AG20443 (cell line): ENCODE measurements around the gene STRN4.
"Not testable (repeated sequence)": the region's sequence is repeated elsewhere in the genome, so short reads cannot be mapped to it uniquely, and the experiment has no call there.

ENCODE experiments used
- DNase-seq: peaks from one replicate; pipeline ENCODE4 v3.0.0; 2012; ENCODE audit warnings: low spot score, mixed read lengths

Gene STRN4

GRCh38 chr19:46773018-46773399 is 26.8 kb upstream of the STRN4 start:
- no peak for DNase-seq

- DNase-seq, result no peak
These were observed 26.1 kb upstream of the STRN4 start for GRCh38 chr19:46772170-46773017.

- DNase-seq, result not testable (repeated sequence)
These were observed 22.5 kb upstream of the STRN4 start for GRCh38 chr19:46768746-46769145.

- no peak for DNase-seq
These were observed 20.5 kb upstream of the STRN4 start for GRCh38 chr19:46766569-46767317.

GRCh38 chr19:46764817-46765291 is 18.6 kb upstream of the STRN4 start:
- DNase-seq, result no peak

- no peak for DNase-seq
These were observed 16.1 kb upstream of the STRN4 start for GRCh38 chr19:46762245-46762890.

- no peak for DNase-seq
These were observed 15.2 kb upstream of the STRN4 start for GRCh38 chr19:46761418-46761831.

GRCh38 chr19:46760897-46761296 is 14.6 kb upstream of the STRN4 start:
- DNase-seq, result not testable (repeated sequence)

GRCh38 chr19:46760363-46760762 is 14.1 kb upstream of the STRN4 start:
- no peak for DNase-seq

DNA sequence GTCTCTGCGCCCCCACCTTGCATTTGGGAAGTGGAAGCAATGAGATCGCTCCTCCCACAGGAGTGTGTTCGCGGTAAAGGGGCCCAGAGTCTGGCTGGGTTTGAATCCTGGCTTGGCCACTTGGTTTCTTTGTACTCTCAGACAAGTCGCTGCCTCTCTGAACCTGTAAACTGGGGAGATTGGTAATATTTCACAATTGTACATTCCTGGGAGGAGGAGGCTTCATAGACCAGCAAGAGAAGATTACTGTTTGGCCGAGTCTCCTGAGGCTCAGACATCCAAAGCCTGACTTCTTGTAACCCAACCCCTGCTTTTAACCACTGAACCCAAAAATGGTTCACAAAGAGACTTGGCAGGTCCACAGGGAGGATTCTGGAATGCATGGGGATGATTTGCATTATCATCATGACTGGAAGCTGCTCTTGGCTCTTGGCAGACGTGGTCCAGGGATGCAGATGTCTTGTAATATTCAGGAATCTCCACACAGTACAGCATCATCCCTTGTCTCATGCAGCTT is 13.6 kb upstream of the STRN4 start:
- peak; percentile 93 for DNase-seq

DNA sequence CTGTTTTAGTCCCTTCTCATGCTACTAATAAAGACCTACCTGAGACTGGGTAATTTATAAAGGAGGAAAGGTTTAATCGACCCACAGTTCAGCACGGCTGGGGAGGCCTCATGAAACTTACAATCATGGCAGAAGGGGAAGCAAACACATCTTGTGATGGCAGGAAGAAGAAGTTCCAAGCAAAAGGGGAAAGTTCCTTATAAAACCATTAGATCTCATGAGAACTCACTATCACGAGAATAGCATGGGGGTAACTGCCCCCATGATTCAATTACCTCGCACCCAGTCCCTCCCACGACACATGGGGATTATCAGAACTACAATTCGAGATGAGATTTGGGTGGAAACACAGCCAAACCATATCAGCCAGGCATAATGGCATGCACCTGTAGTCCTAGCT is 13.0 kb upstream of the STRN4 start:
- no peak for DNase-seq

- no peak for DNase-seq
These were observed 10.3 kb upstream of the STRN4 start for GRCh38 chr19:46756544-46756888.

DNA sequence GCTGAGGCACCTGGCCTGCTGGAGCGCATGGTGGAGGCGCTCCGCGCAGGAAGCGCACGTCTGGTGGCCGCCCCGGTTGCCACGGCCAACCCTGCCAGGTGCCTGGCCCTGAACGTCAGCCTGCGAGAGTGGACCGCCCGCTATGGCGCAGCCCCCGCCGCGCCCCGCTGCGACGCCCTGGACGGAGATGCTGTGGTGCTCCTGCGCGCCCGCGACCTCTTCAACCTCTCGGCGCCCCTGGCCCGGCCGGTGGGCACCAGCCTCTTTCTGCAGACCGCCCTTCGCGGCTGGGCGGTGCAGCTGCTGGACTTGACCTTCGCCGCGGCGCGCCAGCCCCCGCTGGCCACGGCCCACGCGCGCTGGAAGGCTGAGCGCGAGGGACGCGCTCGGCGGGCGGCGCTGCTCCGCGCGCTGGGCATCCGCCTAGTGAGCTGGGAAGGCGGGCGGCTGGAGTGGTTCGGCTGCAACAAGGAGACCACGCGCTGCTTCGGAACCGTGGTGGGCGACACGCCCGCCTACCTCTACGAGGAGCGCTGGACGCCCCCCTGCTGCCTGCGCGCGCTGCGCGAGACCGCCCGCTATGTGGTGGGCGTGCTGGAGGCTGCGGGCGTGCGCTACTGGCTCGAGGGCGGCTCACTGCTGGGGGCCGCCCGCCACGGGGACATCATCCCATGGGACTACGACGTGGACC is 9.7 kb upstream of the STRN4 start:
- DNase-seq, result no peak

GRCh38 chr19:46755077-46755852 is 9.0 kb upstream of the STRN4 start:
- DNase-seq, result peak; percentile 36

- DNase-seq, result peak; percentile 56
These were observed 7.3 kb upstream of the STRN4 start for GRCh38 chr19:46753420-46754155.

DNA sequence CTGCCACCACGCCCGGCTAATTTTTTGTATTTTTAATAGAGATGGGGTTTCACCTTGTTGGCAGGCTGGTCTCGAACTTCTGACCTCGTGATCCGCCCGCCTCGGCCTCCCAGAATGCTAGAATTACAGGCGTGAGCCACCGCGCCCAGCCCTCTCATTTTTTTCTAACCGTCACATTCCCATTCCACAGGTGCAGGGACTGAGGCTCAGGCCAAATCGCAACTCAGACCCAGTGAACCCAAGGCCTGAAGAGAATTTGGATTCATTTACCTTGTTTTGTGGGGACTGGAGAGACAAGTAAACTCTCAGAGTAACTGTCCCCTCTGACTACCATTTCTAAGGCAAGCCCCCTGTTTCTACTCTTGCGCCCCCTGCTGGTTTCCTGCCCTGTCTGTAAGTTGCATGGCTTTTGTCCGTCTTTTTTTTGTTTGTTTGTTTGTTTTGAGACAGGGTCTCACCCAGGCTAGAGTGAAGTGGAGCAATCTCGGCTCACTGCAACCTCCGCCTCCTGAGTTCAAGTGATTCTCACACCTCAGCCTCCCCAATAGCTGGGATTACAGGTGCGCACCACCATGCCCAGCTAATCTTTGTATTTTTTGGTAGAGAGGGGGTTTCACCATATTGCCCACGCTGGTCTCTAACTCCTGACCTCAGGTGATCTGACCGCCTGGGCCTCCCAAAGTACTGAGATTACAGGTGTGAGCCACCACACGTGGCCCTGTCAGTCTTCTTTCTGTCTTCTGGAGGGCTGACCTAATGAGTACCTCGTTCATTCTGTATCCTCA is 2.3 kb upstream of the STRN4 start:
- peak; percentile 67 for DNase-seq

DNA sequence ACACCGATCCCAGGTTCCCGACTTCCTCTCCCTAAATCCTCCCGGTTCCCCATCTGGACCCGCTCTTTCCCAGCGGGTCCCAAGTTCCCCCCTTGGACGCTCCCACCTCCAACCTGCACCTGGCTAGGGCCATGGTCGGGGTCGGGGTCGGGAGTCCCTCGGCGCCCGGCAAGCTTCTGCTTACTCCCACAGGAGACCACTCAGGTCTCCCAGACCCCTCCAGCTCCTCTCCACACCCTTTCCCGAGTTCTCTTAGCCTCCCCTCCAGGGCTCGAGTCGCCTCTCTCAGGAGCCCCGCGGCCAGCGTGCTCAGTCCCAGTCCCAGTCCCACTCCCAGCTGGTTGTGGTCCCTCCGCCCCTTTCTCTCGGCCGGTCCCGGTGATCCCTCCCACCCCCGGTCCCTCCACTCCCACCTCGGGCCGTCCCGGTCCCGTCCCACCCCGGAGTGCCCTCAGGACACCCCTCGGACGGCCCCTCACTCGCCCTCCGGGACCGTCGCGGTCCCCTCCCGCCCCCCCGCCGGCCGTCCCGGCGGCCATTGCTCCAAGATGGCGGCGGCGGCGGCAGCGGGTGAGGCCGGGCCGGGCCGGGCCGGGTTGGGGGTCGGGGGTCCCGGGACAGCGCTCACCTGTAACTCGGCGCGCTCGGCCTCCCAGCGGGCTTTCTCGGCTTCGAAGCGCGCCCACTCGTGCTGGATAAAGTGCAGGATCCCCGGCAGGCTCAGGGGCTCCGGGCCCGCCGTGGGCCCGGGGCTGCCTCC is 549 bp downstream of the STRN4 start, which contains the start of gene FKRP:
FKRP (plus strand) TSS at position 537 of the 760 bp plus-strand sequence. CDS start 9,394 bp downstream, outside the sequence.
- DNase-seq, result peak; percentile 74

DNA sequence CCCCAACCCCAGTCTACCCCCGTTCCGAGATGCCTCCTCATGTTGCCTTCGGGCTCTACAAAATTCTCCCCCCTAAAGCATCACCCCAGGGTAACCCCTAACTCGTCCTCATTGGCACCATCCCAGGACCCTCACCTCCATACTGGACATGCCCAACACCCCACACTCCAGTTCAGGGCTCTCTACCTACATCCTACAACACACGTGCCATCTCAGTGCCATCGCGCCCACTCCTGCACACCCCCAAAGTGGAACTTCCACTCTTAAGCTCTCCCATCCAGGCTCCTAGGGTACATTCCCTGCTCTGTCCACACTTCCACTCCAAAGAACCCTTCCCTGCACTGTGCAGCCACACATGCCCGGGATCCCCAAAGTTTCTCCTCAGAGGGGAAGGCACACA is 1.2 kb downstream of the STRN4 start:
- DNase-seq, result no peak
